Natural killer cell (primary cell): ENCODE data around the gene MRPS5. TPM values are rescaled to one million over a fixed set of nuclear protein-coding genes. Genes with fewer than 3 reads are reported as not detected.
A peak's percentile ranks its signal among the peaks of the same experiment; 100 is the strongest.

ENCODE experiments used
- ATAC-seq, 3 donors: fragments of 150-1000 bp in 2 of 3; fragments of 200-7000 bp in 1 of 3; cut with Tn5 transposase; 1 replicate in 1 of 3; 2 replicates in 2 of 3; pipeline ENCODE4 v1.10.0; 2021; ENCODE audit warnings: mild to moderate bottlenecking in 2 of 3, moderate library complexity in 2 of 3
- DNase-seq, 2 donors: peaks; one replicate each; pipeline versions ENCODE4 v3.0.0 to v3.0.0-alpha.2; 2013 to 2021; ENCODE audit warnings: mixed read lengths in 1 of 2
- H3K27ac ChIP-seq: one replicate; pipeline ENCODE4 v1.5.1; 2013; ENCODE audit warnings: mild to moderate bottlenecking, low read length
- H3K27me3 ChIP-seq: one replicate; pipeline ENCODE4 v1.6.1; 2013; ENCODE audit warnings: low read length; ENCODE audit not compliant: control insufficient read depth, insufficient read depth
- H3K36me3 ChIP-seq: one replicate; pipeline ENCODE4 v1.6.1; 2013; ENCODE audit warnings: low read length; ENCODE audit not compliant: control insufficient read depth, insufficient read depth
- H3K4me1 ChIP-seq: one replicate; pipeline ENCODE4 v1.6.1; 2013; ENCODE audit warnings: low read length; ENCODE audit not compliant: control insufficient read depth, insufficient read depth
- H3K4me3 ChIP-seq: one replicate; pipeline ENCODE4 v1.5.1; 2013; ENCODE audit warnings: low read length
- H3K9me3 ChIP-seq: one replicate; pipeline ENCODE4 v1.6.1; 2013; ENCODE audit warnings: low read length; ENCODE audit not compliant: control insufficient read depth, insufficient read depth
- H3K27ac Mint-ChIP-seq, 2 donors: one replicate each; pipeline ENCODE4 v1.8.0; 2022; ENCODE audit warnings: mild to moderate bottlenecking in 2 of 2, mixed read lengths in 2 of 2, moderate library complexity in 1 of 2
- H3K27me3 Mint-ChIP-seq, 2 donors: one replicate each; pipeline ENCODE4 v1.8.0; 2022; ENCODE audit warnings: low read depth in 2 of 2, mixed read lengths in 2 of 2
- H3K36me3 Mint-ChIP-seq: one replicate; pipeline ENCODE4 v1.8.0; 2022; ENCODE audit warnings: mixed read lengths
- H3K4me1 Mint-ChIP-seq, 2 donors: one replicate each; pipeline ENCODE4 v1.8.0; 2022; ENCODE audit warnings: mixed read lengths in 2 of 2
- H3K4me3 Mint-ChIP-seq: one replicate; pipeline ENCODE4 v1.8.0; 2022; ENCODE audit warnings: mild to moderate bottlenecking, moderate library complexity, mixed read lengths
- H3K9me3 Mint-ChIP-seq, 2 donors: one replicate each; pipeline ENCODE4 v1.8.0; 2022; ENCODE audit warnings: mixed read lengths in 2 of 2
- CTCF ChIP-seq: fragments of 200-600 bp; IDR thresholded peaks from one replicate; pipeline ENCODE4 v1.8.0; 2022; ENCODE audit warnings: antibody characterized with exemption
- WGBS: methylation state at CpG from one replicate; pipeline ENCODE4 v1.1.7; 2013; ENCODE audit warnings: missing lambda C conversion rate; ENCODE audit not compliant: insufficient coverage; 5-methylcytosine and 5-hydroxymethylcytosine counted together
- intact Hi-C: fragments of 100-400 bp; cut with micrococcal nuclease; formaldehyde crosslinking; loops from one replicate; pipeline ENCODE4 v1.14.2; 2022
- total RNA-seq, 4 donors: library from RNA; stranded (reverse); fragments of 120-200 nt in 1 of 4; gene quantifications; one replicate each; pipeline versions ENCODE4 v1.2.3 to v1.2.4, GENCODE V29; 2013 to 2022

Gene MRPS5
- total RNA-seq, 3 donors from 2014 or later (not counting 1 experiment from before 2014, with no cell fraction given), result 26.4 to 40.0 (median 29.8) TPM

GRCh38 chr2:95054016-95054415 is 67.6 kb downstream of the MRPS5 start:
- intact Hi-C loops, result no loop called here
- Mint-ChIP-seq H3K27me3 (peaks cover 5 to 9% of the 10 kb centered on the region in 2 donors), H3K9me3 (no peaks in the 10 kb centered on the region)

DNA sequence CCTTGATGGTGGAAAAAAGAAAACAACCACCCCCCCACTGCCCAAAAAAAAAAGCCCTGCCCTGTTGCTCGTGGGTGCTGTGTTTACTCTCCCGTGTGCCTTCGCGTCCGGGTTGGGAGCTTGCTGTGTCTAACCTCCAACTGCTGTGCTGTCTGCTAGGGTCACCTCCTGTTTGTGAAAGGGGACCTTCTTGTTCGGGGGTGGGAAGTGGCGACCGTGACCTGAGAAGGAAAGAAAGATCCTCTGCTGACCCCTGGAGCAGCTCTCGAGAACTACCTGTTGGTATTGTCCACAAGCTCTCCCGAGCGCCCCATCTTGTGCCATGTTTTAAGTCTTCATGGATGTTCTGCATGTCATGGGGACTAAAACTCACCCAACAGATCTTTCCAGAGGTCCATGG is 68.1 kb downstream of the MRPS5 start:
- ATAC-seq (no peak), DNase-seq (peak in 1 of 2 donors; percentile 53)
- H3K4me3 Mint-ChIP-seq, result no peak overlapping the region

More at GRCh38 chr2:95054016-95054415, 67.6 kb downstream of the MRPS5 start:
- DNase-seq, result peak in 1 of 2 donors; percentile 25
- Histone ChIP-seq H3K27me3 (no peaks in the 10 kb centered on the region), H3K27ac (no peak overlapping the region), H3K4me3 (no peak overlapping the region), H3K36me3 (no peaks in the 10 kb centered on the region), H3K9me3 (no peaks in the 10 kb centered on the region), H3K4me1 (no peaks in the 10 kb centered on the region)
- no peak for TF ChIP-seq CTCF
- Mint-ChIP-seq H3K4me1 (no peaks in the 10 kb centered on the region), H3K27ac (no peak overlapping the region), H3K4me3 (no peak overlapping the region), H3K36me3 (no peaks in the 10 kb centered on the region)
- ATAC-seq, result no peak
- WGBS, result 27% methylated on average over 5 of the region's 5 CpGs

DNA sequence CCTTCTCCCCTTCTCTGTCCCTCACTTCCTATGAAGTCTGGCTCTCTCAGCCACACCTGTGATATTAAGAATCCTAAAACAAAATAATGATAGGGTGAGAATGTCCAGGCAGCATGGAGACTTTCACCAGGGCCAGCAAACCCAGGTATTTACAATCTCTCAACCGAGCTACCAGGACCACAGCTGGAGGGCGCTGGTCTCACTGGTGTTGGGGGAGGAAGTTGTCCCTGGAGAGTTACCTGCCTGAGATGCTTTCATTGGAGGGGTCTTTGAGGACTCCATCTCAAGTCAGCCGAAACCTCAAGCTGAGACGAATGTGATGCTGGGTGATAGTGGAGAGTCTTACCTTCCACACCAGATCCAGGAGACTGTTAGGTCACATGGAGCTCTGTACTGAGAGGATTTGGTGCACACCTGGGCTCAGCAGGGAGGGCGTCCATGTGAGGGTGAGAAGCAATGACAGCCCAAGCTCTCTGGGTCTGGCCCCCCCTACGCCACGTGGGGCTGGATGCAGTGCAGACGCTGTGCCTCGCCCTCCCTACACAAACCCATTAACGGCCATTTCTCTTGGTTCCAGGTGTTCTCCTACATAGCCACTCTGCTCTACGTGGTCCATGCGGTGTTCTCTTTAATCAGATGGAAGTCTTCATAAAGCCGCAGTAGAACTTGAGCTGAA is 68.7 kb downstream of the MRPS5 start:
- intact Hi-C loops, result no loop called here
- no peaks in the 10 kb centered on the region for H3K4me1 ChIP-seq
- H3K36me3 ChIP-seq, result no peaks in the 10 kb centered on the region
- DNase-seq, result peak in 1 of 2 donors; percentile 25
- Mint-ChIP-seq H3K27ac (no peak overlapping the region), H3K4me1 (no peaks in the 10 kb centered on the region), H3K27me3 (peaks cover 5 to 9% of the 10 kb centered on the region in 2 donors), H3K9me3 (no peaks in the 10 kb centered on the region), H3K36me3 (no peaks in the 10 kb centered on the region), H3K4me3 (no peak overlapping the region)
- WGBS, result 86% methylated on average over 13 of the region's 13 CpGs
- no peak overlapping the region for H3K27ac ChIP-seq
- no peaks in the 10 kb centered on the region for H3K9me3 ChIP-seq
- no peaks in the 10 kb centered on the region for H3K27me3 ChIP-seq
- no peak for TF ChIP-seq CTCF
- no peak for ATAC-seq
- no peak overlapping the region for H3K4me3 ChIP-seq

More for the DNA sequence above, 68.1 kb downstream of the MRPS5 start:
- H3K9me3 ChIP-seq, result no peaks in the 10 kb centered on the region
- H3K27ac ChIP-seq, result no peak overlapping the region
- no peak overlapping the region for H3K4me3 ChIP-seq
- intact Hi-C loops, result no loop called here
- TF ChIP-seq CTCF, result no peak
- no peaks in the 10 kb centered on the region for H3K4me1 ChIP-seq
- H3K27me3 ChIP-seq, result no peaks in the 10 kb centered on the region
- Mint-ChIP-seq H3K27ac (no peak overlapping the region), H3K9me3 (no peaks in the 10 kb centered on the region), H3K36me3 (no peaks in the 10 kb centered on the region), H3K4me1 (no peaks in the 10 kb centered on the region), H3K27me3 (peaks cover 5 to 9% of the 10 kb centered on the region in 2 donors)
- 43% methylated on average over 11 of the region's 11 CpGs for WGBS
- no peaks in the 10 kb centered on the region for H3K36me3 ChIP-seq

- Mint-ChIP-seq H3K27me3 (peaks cover 5 to 9% of the 10 kb centered on the region in 2 donors), H3K27ac (no peak overlapping the region), H3K9me3 (no peaks in the 10 kb centered on the region), H3K4me3 (no peak overlapping the region), H3K4me1 (no peaks in the 10 kb centered on the region), H3K36me3 (no peaks in the 10 kb centered on the region)
- Histone ChIP-seq H3K4me3 (no peak overlapping the region), H3K9me3 (no peaks in the 10 kb centered on the region), H3K36me3 (no peaks in the 10 kb centered on the region), H3K27me3 (no peaks in the 10 kb centered on the region), H3K4me1 (no peaks in the 10 kb centered on the region), H3K27ac (no peak overlapping the region)
- DNase-seq (no peak), ATAC-seq (no peak)
- 92% methylated on average over 6 of the region's 6 CpGs for WGBS
- no peak for TF ChIP-seq CTCF
- intact Hi-C loops, result no loop called here
Measured at GRCh38 chr2:95052307-95052706, 69.3 kb downstream of the MRPS5 start.
